ENCODE results near the gene MMP20.

The MMP20 gene

GRCh38 chr11:102553835-102554282 lies 71.3 kb downstream of the MMP20 start:
- DNase-seq (ENCODE audit: low spot score): no peak

- no peak for DNase-seq (ENCODE audit: low spot score)
These were observed 72.5 kb downstream of the MMP20 start for GRCh38 chr11:102552447-102553194.

- no peak for DNase-seq (ENCODE audit: low spot score)
These were observed 73.1 kb downstream of the MMP20 start for GRCh38 chr11:102552020-102552419.

GRCh38 chr11:102551169-102551781 lies 73.9 kb downstream of the MMP20 start:
- DNase-seq (ENCODE audit: low spot score): no peak

GRCh38 chr11:102546923-102547471 lies 78.1 kb downstream of the MMP20 start:
- DNase-seq (ENCODE audit: low spot score): peak; percentile 60

GRCh38 chr11:102546427-102546826 lies 78.7 kb downstream of the MMP20 start:
- peak; percentile 50 for DNase-seq (ENCODE audit: low spot score)

- no peak for DNase-seq (ENCODE audit: low spot score)
These were observed 79.4 kb downstream of the MMP20 start for GRCh38 chr11:102545701-102546100.

- DNase-seq (ENCODE audit: low spot score): no peak
These were observed 80.5 kb downstream of the MMP20 start for GRCh38 chr11:102544594-102544993.

GRCh38 chr11:102539567-102539966 lies 85.6 kb downstream of the MMP20 start:
- DNase-seq (ENCODE audit: low spot score): no peak

- no peak for DNase-seq (ENCODE audit: low spot score)
These were observed 86.2 kb downstream of the MMP20 start for GRCh38 chr11:102538932-102539331.

- peak; percentile 53 for DNase-seq (ENCODE audit: low spot score)
These were observed 90.8 kb downstream of the MMP20 start for GRCh38 chr11:102534261-102534872.

- DNase-seq (ENCODE audit: low spot score): no peak
These were observed 94.6 kb downstream of the MMP20 start, which contains the start of gene MMP7 for GRCh38 chr11:102530558-102530957. Gene MMP7, minus strand, starts transcription at chr11:102530747. Its CDS starts 47 bp downstream, at chr11:102530700.

- DNase-seq (ENCODE audit: low spot score): no peak
These were observed 96.5 kb downstream of the MMP20 start for GRCh38 chr11:102528618-102529017.

GRCh38 chr11:102527684-102528083 lies 97.4 kb downstream of the MMP20 start:
- no peak for DNase-seq (ENCODE audit: low spot score)

- no peak for DNase-seq (ENCODE audit: low spot score)
These were observed 98.1 kb downstream of the MMP20 start for GRCh38 chr11:102527041-102527440.
